Activated gamma-delta T cell treated with Interleukin-2 at 50 U/mL for 16 hours (primary cell): ENCODE data around the gene ZDHHC11.
"Not testable (repeated sequence)": the region's sequence is repeated elsewhere in the genome, so short reads cannot be mapped to it uniquely, and the experiment has no call there.

Experiments used
- DNase-seq: peaks from one replicate; pipeline ENCODE4 v3.0.0-alpha.2; 2020

The ZDHHC11 gene

GRCh38 chr5:798505-799138 lies 52.2 kb downstream of the ZDHHC11 start:
- not testable (repeated sequence) for DNase-seq

GRCh38 chr5:797986-798385 lies 52.8 kb downstream of the ZDHHC11 start:
- not testable (repeated sequence) for DNase-seq

- not testable (repeated sequence) for DNase-seq
Observed at GRCh38 chr5:795873-796272, 54.9 kb downstream of the ZDHHC11 start.

- DNase-seq = not testable (repeated sequence)
Observed at GRCh38 chr5:794948-795347, 55.8 kb downstream of the ZDHHC11 start.

GRCh38 chr5:788703-789102 lies 62.1 kb downstream of the ZDHHC11 start:
- DNase-seq = not testable (repeated sequence)

- not testable (repeated sequence) for DNase-seq
Observed at GRCh38 chr5:787857-788233, 62.9 kb downstream of the ZDHHC11 start.

GRCh38 chr5:787224-787856 lies 63.4 kb downstream of the ZDHHC11 start:
- not testable (repeated sequence) for DNase-seq

- not testable (repeated sequence) for DNase-seq
Observed at GRCh38 chr5:785181-785705, 65.5 kb downstream of the ZDHHC11 start.

GRCh38 chr5:784428-785177 lies 66.2 kb downstream of the ZDHHC11 start, which contains the start of gene ZDHHC11B:
ZDHHC11B (minus strand) TSS chr5:784729; CDS start chr5:766919, 17,810 bp downstream.
- DNase-seq = peak; percentile 90

- DNase-seq = not testable (repeated sequence)
Observed at GRCh38 chr5:783881-784427, 66.8 kb downstream of the ZDHHC11 start.

- DNase-seq = not testable (repeated sequence)
Observed at GRCh38 chr5:783049-783802, 67.6 kb downstream of the ZDHHC11 start.

- DNase-seq = not testable (repeated sequence)
Observed at GRCh38 chr5:782356-782755, 68.4 kb downstream of the ZDHHC11 start.

GRCh38 chr5:780571-780970 lies 70.2 kb downstream of the ZDHHC11 start:
- not testable (repeated sequence) for DNase-seq

GRCh38 chr5:778967-779366 lies 71.8 kb downstream of the ZDHHC11 start:
- not testable (repeated sequence) for DNase-seq

GRCh38 chr5:778421-778820 lies 72.4 kb downstream of the ZDHHC11 start:
- DNase-seq = not testable (repeated sequence)

GRCh38 chr5:777756-778161 lies 73.0 kb downstream of the ZDHHC11 start:
- no peak for DNase-seq

GRCh38 chr5:776862-777711 lies 73.7 kb downstream of the ZDHHC11 start:
- no peak for DNase-seq

- no peak for DNase-seq
Observed at GRCh38 chr5:775961-776861, 74.6 kb downstream of the ZDHHC11 start.

- not testable (repeated sequence) for DNase-seq
Observed at GRCh38 chr5:775595-775960, 75.2 kb downstream of the ZDHHC11 start.

- DNase-seq = not testable (repeated sequence)
Observed at GRCh38 chr5:774854-775505, 75.8 kb downstream of the ZDHHC11 start.
